Adrenal gland (tissue), 12 donors: Measurements from ENCODE around the gene OPRL1. TPM values are rescaled to one million over a fixed set of nuclear protein-coding genes. Genes with fewer than 3 reads are reported as not detected.

Experiments used
- DNase-seq, 7 donors: peaks; one replicate each; pipeline ENCODE4 v3.0.0-alpha.2; 2019 to 2020
- H3K27ac ChIP-seq, 5 donors: fragments of 200-600 bp; sonication (generic) in 4 of 5; 1 replicate in 3 of 5; 2 replicates in 2 of 5; pipeline versions ENCODE4 v1.5.1 to v1.8.0; 2016 to 2020; ENCODE audit warnings: mild to moderate bottlenecking in 1 of 5
- H3K27me3 ChIP-seq: fragments of 200-600 bp; 2 replicates; pipeline ENCODE4 v1.8.0; 2021
- H3K36me3 ChIP-seq, 2 donors: fragments of 200-600 bp; replicated peaks in 1 of 2; 1 replicate in 1 of 2; 2 replicates in 1 of 2; pipeline versions ENCODE4 v1.5.1 to v1.8.0; 2018 to 2022
- H3K4me1 ChIP-seq, 2 donors: fragments of 200-600 bp; replicated peaks in 1 of 2; 1 replicate in 1 of 2; 2 replicates in 1 of 2; pipeline versions ENCODE4 v1.5.1 to v1.8.0; 2018 to 2021
- H3K4me3 ChIP-seq, 4 donors: fragments of 200-600 bp; sonication (generic) in 3 of 4; one replicate each; pipeline ENCODE4 v1.5.1; 2016 to 2018
- H3K9me3 ChIP-seq, 3 donors: fragments of 200-600 bp; sonication (generic) in 1 of 3; replicated peaks in 1 of 3; 1 replicate in 2 of 3; 2 replicates in 1 of 3; pipeline versions ENCODE4 v1.5.1 to v1.8.0; 2016 to 2021
- CTCF ChIP-seq, 6 experiments: fragments of 450-650 bp in 4 of 6; fragments of 200-600 bp in 2 of 6; sonication (generic) in 1 of 6; IDR thresholded peaks; 1 replicate in 5 of 6; 2 replicates in 1 of 6; pipeline versions ENCODE4 v1.5.1 to v1.8.0; 2016 to 2021; ENCODE audit warnings: antibody characterized with exemption in 6 of 6, mild to moderate bottlenecking in 2 of 6, moderate library complexity in 1 of 6
- POLR2A ChIP-seq, 2 donors: fragments of 450-650 bp; IDR thresholded peaks; one replicate each; pipeline ENCODE4 v1.6.1; 2017; ENCODE audit warnings: antibody characterized with exemption in 2 of 2, mild to moderate bottlenecking in 2 of 2, moderate library complexity in 1 of 2
- WGBS, 4 donors: extraction: QIAGEN DNeasy Blood & Tissue Kit in 2 of 4; methylation state at CpG; one replicate each; pipeline versions ENCODE4 v1.1.5 to v1.1.7; 2013 to 2017; 5-methylcytosine and 5-hydroxymethylcytosine counted together
- intact Hi-C, 2 donors: fragments of 100-400 bp; cut with DNase I; formaldehyde crosslinking; loops; one replicate each; pipeline versions ENCODE4 v1.14.1 to v1.15.0; 2022 to 2023
- polyA plus RNA-seq, 3 donors: library from polyadenylated mRNA; stranded (reverse); fragments of 200-250 nt in 2 of 3; fragments of 350-450 nt in 1 of 3; fragmentation: Illumina TruSeq in 1 of 3; extraction: RNeasy Lipid Tissue Mini Kit (QIAGEN cat#74804) in 1 of 3; gene quantifications; one replicate each; pipeline ENCODE4 v1.2.3, GENCODE V29; 2013 to 2014
- total RNA-seq, 9 donors: library from RNA; depleted of rRNA in 4 of 9; stranded (reverse); fragments of >200 nt in 4 of 9; fragments of 120-200 nt in 1 of 9; fragmentation: NEBNext Ultra II Directional in 1 of 9; extraction: Animal tissue kit (Norgen Biotek cat#: 25700) in 1 of 9; gene quantifications; one replicate each; pipeline versions ENCODE4 v1.1.0 to v1.2.4, GENCODE V29; 2013 to 2023
- donor health status: healthy with polysubstance abuse.
- donor health status: Bipolar disorder and iron deficiency.
- donor health status: DM: yes; HTN: yes; CAD: no.
- donor health status: DM: no; HTN: no; CAD: no.
- donor health status: DM: no; HTN: no; CAD: no.
- donor health status: DM: yes; HTN: yes; CAD: no.

Gene OPRL1
- total and polyA plus RNA-seq, 12 donors = 0.24 to 5.7 (median 2.2) TPM

DNA sequence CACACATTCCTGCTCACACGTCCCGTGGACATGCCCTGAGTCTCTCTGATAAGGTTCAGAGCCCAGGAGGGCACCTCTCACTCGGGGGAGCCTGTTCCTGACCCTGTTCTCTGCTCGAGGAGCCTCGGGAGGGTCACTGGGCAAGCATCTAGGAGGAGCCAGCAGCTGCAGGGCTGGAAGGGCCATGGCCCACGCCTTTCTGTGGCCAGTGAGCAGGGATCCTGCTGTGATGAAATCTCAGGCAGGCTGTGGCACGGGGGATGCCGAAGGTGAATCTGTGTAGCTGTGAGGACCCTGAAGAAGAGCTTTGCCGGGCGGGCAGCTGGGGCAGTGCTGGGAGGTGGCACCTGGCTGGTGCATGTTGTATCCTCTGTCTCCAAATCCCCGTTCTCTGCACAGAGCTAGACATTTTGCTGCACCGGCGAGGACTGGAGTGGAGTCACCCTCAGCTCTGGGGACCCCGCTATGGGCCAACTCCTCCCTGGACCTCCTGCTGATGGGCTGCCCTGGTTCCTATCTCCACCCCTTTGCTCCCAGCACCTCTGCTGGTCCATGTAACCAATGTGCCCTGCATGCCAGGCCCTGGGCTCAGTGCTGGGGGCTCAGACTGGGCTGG lies 34.6 kb downstream of the OPRL1 start:
- Histone ChIP-seq H3K4me1 (no peaks in the 10 kb centered on the region), H3K27me3 (no peaks in the 10 kb centered on the region), H3K36me3 (no peaks in the 10 kb centered on the region), H3K27ac (no peak overlapping the region), H3K9me3 (no peaks in the 10 kb centered on the region), H3K4me3 (no peak overlapping the region)
- DNase-seq = peak in 4 of 7 donors; percentile 3 to 44 (median 9)
- 66 to 85% (median 77%) methylated on average over 7 to 14 of the region's 14 CpGs for WGBS, 4 donors
- intact Hi-C loops = loop anchor here (5.0 to 10.0 kb wide), 2 partner anchors 67 to 80 kb away; partner anchors contain the start of genes C20orf204 (in 1 of the 2) and SOX18 (in 1 of the 2)
- no peak for TF ChIP-seq POLR2A (IDR thresholded peaks at IDR 0.05)
- no peak for TF ChIP-seq CTCF (IDR thresholded peaks at IDR 0.05)

- Histone ChIP-seq H3K9me3 (no peaks in the 10 kb centered on the region), H3K36me3 (no peaks in the 10 kb centered on the region), H3K27ac (peak overlapping the region in 1 of 5 donors; percentile 41), H3K4me1 (no peaks in the 10 kb centered on the region), H3K27me3 (no peaks in the 10 kb centered on the region), H3K4me3 (no peak overlapping the region)
- TF ChIP-seq CTCF (IDR thresholded peaks at IDR 0.05) = no peak
- TF ChIP-seq POLR2A (IDR thresholded peaks at IDR 0.05) = no peak
- intact Hi-C loops = loop anchor here in 1 of 2 donors (10.0 kb wide), 1 partner anchor 81 kb away; the partner anchor contains the start of gene C20orf204
- WGBS, 4 donors = 73 to 81% (median 76%) methylated on average over 11 to 14 of the region's 14 CpGs
- peak in 5 of 7 donors; percentile 3 to 62 (median 10) for DNase-seq
These were observed 35.5 kb downstream of the OPRL1 start for GRCh38 chr20:64115171-64115911.

GRCh38 chr20:64116016-64116415 lies 36.1 kb downstream of the OPRL1 start:
- Histone ChIP-seq H3K4me3 (no peak overlapping the region), H3K4me1 (no peaks in the 10 kb centered on the region), H3K36me3 (no peaks in the 10 kb centered on the region), H3K27me3 (no peaks in the 10 kb centered on the region), H3K27ac (peak overlapping the region in 1 of 5 donors; percentile 41), H3K9me3 (no peaks in the 10 kb centered on the region)
- intact Hi-C loops = loop anchor here in 1 of 2 donors (10.0 kb wide), 1 partner anchor 81 kb away; the partner anchor contains the start of gene C20orf204
- peak in 6 of 7 donors; percentile 5 to 37 (median 12) for DNase-seq
- TF ChIP-seq POLR2A (IDR thresholded peaks at IDR 0.05) (no peak), CTCF (IDR thresholded peaks at IDR 0.05) (no peak)
- WGBS, 4 donors = 81 to 87% (median 85%) methylated on average over 8 to 21 of the region's 21 CpGs
